ENCODE measurements around the gene ADGRD1.

GRCh38 chr12:131053567-131053966, 99.9 kb downstream of the ADGRD1 start:
- TF ChIP-seq POLR2A (IDR thresholded peaks at IDR 0.05; ENCODE audit: low read depth) = no peak
- no peak for TF ChIP-seq EP300 (IDR thresholded peaks at IDR 0.05)

Measured in esophagus muscularis mucosa (tissue), 2 donors.